OCI-LY3 (cell line): ENCODE measurements around the gene ADCY5.
"Not testable (repeated sequence)": the region's sequence is repeated elsewhere in the genome, so short reads cannot be mapped to it uniquely, and the experiment has no call there.

Experiments used
- H2AFZ ChIP-seq: fragments of 200-600, 300-600 bp; shearing (Covaris generic); 2 replicates; pipeline ENCODE4 v1.6.0; 2014; ENCODE audit warnings: antibody characterized with exemption, low read depth, low read length
- H3K27ac ChIP-seq: fragments of 200-600, 300-600 bp; sonication (generic); 2 replicates; pipeline ENCODE4 v1.5.1; 2014; ENCODE audit warnings: mild to moderate bottlenecking, low read length, moderate library complexity, mixed read lengths
- H3K27me3 ChIP-seq: fragments of 200-600, 300-600 bp; sonication (generic); 2 replicates; pipeline ENCODE4 v1.6.1; 2014; ENCODE audit warnings: low read depth, low read length, mixed read lengths
- H3K36me3 ChIP-seq: fragments of 200-600, 300-600 bp; sonication (generic); replicated peaks from 2 replicates; pipeline ENCODE3; 2014; ENCODE audit warnings: low read depth, low read length, mixed read lengths
- H3K4me1 ChIP-seq: fragments of 300-600, 200-600 bp; sonication (generic); 2 replicates; pipeline ENCODE4 v1.6.1; 2014; ENCODE audit warnings: low read length, mixed read lengths
- H3K4me2 ChIP-seq: fragments of 200-600, 300-600 bp; sonication (generic); 2 replicates; pipeline ENCODE4 v1.6.1; 2014; ENCODE audit warnings: low read length, mixed read lengths
- H3K4me3 ChIP-seq: fragments of 300-600, 200-600 bp; sonication (generic); 2 replicates; pipeline ENCODE4 v1.5.1; 2014; ENCODE audit warnings: antibody characterized with exemption, mild to moderate bottlenecking, low read length, moderate library complexity
- H3K79me2 ChIP-seq: fragments of 300-600, 200-600 bp; shearing (Covaris generic); 2 replicates; pipeline ENCODE4 v1.6.1; 2014; ENCODE audit warnings: mild to moderate bottlenecking, low read length, mixed read lengths
- H3K9ac ChIP-seq: fragments of 300-600, 200-600 bp; shearing (Covaris generic); 2 replicates; pipeline ENCODE4 v1.6.0; 2014; ENCODE audit warnings: mild to moderate bottlenecking, low read length, moderate library complexity
- H3K9me3 ChIP-seq: fragments of 200-600, 300-600 bp; shearing (Covaris generic); 2 replicates; pipeline ENCODE4 v1.6.1; 2014; ENCODE audit warnings: low read length, mixed read lengths; ENCODE audit not compliant: insufficient read depth
- H4K20me1 ChIP-seq: fragments of 200-600, 300-600 bp; sonication (generic); 2 replicates; pipeline ENCODE4 v1.6.1; 2016; ENCODE audit warnings: low read length, mixed read lengths; ENCODE audit not compliant: insufficient read depth
- CTCF ChIP-seq: fragments of 200-600, 300-600 bp; sonication (generic); IDR thresholded peaks from 2 replicates; pipeline ENCODE4 v1.5.1; 2014; ENCODE audit warnings: antibody characterized with exemption, low read length, low read depth
- EZH2phosphoT487 ChIP-seq: fragments of 200-600 bp; shearing (Covaris generic); IDR thresholded peaks from 2 replicates; pipeline ENCODE4 v1.6.1; 2018; ENCODE audit warnings: antibody characterized with exemption, mixed run types, low read depth

The ADCY5 gene

GRCh38 chr3:123488645-123489347, 39.9 kb upstream of the ADCY5 start:
- no peak overlapping the region for H3K4me2 ChIP-seq
- H3K4me3 ChIP-seq: no peak overlapping the region
- H3K9ac ChIP-seq: no peak overlapping the region
- TF ChIP-seq CTCF (no peak), EZH2phosphoT487 (no peak)
- no peak overlapping the region for H3K27ac ChIP-seq
- H3K27me3 ChIP-seq: no peaks in the 10 kb centered on the region
- no peak overlapping the region for H2AFZ ChIP-seq
- no peaks in the 10 kb centered on the region for H3K9me3 ChIP-seq
- no peaks in the 10 kb centered on the region for H3K4me1 ChIP-seq
- H3K79me2 ChIP-seq: no peaks in the 10 kb centered on the region
- peaks cover 5% of the 10 kb centered on the region for H3K36me3 ChIP-seq
- no peaks in the 10 kb centered on the region for H4K20me1 ChIP-seq

GRCh38 chr3:123487063-123487462, 38.2 kb upstream of the ADCY5 start:
- H3K4me3 ChIP-seq, H3K4me2 ChIP-seq, H3K27ac ChIP-seq, H2AFZ ChIP-seq, H3K9me3 ChIP-seq, H3K36me3 ChIP-seq, H4K20me1 ChIP-seq, H3K27me3 ChIP-seq, H3K4me1 ChIP-seq, H3K79me2 ChIP-seq, H3K9ac ChIP-seq: not testable (repeated sequence)

- Histone ChIP-seq H3K9me3 (no peaks in the 10 kb centered on the region), H3K4me2 (no peak overlapping the region), H2AFZ (no peak overlapping the region), H3K27ac (no peak overlapping the region), H3K9ac (no peak overlapping the region), H4K20me1 (no peaks in the 10 kb centered on the region), H3K4me1 (no peaks in the 10 kb centered on the region), H3K27me3 (no peaks in the 10 kb centered on the region), H3K79me2 (no peaks in the 10 kb centered on the region), H3K4me3 (no peak overlapping the region), H3K36me3 (peaks cover 5% of the 10 kb centered on the region)
- TF ChIP-seq EZH2phosphoT487: no peak
- TF ChIP-seq CTCF: no peak
Observed at GRCh38 chr3:123486460-123486859, 37.6 kb upstream of the ADCY5 start.

GRCh38 chr3:123485551-123485950, 36.7 kb upstream of the ADCY5 start:
- no peaks in the 10 kb centered on the region for H4K20me1 ChIP-seq
- H3K4me3 ChIP-seq: no peak overlapping the region
- H3K27me3 ChIP-seq: no peaks in the 10 kb centered on the region
- no peak overlapping the region for H3K9ac ChIP-seq
- H3K27ac ChIP-seq: no peak overlapping the region
- H3K9me3 ChIP-seq: no peaks in the 10 kb centered on the region
- no peak overlapping the region for H2AFZ ChIP-seq
- H3K4me1 ChIP-seq: peaks cover 4% of the 10 kb centered on the region
- TF ChIP-seq CTCF (no peak), EZH2phosphoT487 (no peak)
- no peak overlapping the region for H3K4me2 ChIP-seq
- H3K79me2 ChIP-seq: no peaks in the 10 kb centered on the region
- peaks cover 4% of the 10 kb centered on the region for H3K36me3 ChIP-seq
